ENCODE measurements around the gene C19orf25. TPM values are rescaled to one million over a fixed set of nuclear protein-coding genes. Genes with fewer than 3 reads are reported as not detected.
A peak's percentile ranks its signal among the peaks of the same experiment; 100 is the strongest.

C19orf25 gene
- total RNA-seq, 3 donors from 2014 or later, result 31.0 to 32.1 (median 32.0) TPM

- Mint-ChIP-seq H3K27me3 (ENCODE audit: low read depth) (peaks cover 2% of the 10 kb centered on the region), H3K9me3 (no peaks in the 10 kb centered on the region), H3K36me3 (ENCODE audit: insufficient read depth) (no peaks in the 10 kb centered on the region), H3K4me3 (no peak overlapping the region), H3K4me1 (ENCODE audit: low read depth) (peaks cover 8% of the 10 kb centered on the region)
- DNase-seq, result no peak
- ATAC-seq, result no peak
Observed at GRCh38 chr19:1495051-1495798, 16.2 kb upstream of the C19orf25 start.

- ATAC-seq (no peak), DNase-seq (no peak)
- Mint-ChIP-seq H3K4me3 (no peak overlapping the region), H3K36me3 (ENCODE audit: insufficient read depth) (no peaks in the 10 kb centered on the region), H3K9me3 (no peaks in the 10 kb centered on the region), H3K4me1 (ENCODE audit: low read depth) (peaks cover 12% of the 10 kb centered on the region), H3K27me3 (ENCODE audit: low read depth) (peaks cover 2% of the 10 kb centered on the region)
Observed at GRCh38 chr19:1494115-1494815, 15.2 kb upstream of the C19orf25 start.

- Mint-ChIP-seq H3K27me3 (ENCODE audit: low read depth) (peaks cover 2% of the 10 kb centered on the region), H3K4me3 (peak overlapping the region; percentile 64), H3K9me3 (no peaks in the 10 kb centered on the region), H3K36me3 (ENCODE audit: insufficient read depth) (no peaks in the 10 kb centered on the region), H3K4me1 (ENCODE audit: low read depth) (peaks cover 12% of the 10 kb centered on the region)
- ATAC-seq (no peak), DNase-seq (no peak)
Observed at GRCh38 chr19:1492474-1493006, 13.5 kb upstream of the C19orf25 start.

- DNase-seq, result no peak
- ATAC-seq, result no peak
- peak overlapping the region; percentile 64 for H3K4me3 Mint-ChIP-seq
- peaks cover 12% of the 10 kb centered on the region for H3K4me1 Mint-ChIP-seq (ENCODE audit: low read depth)
- H3K36me3 Mint-ChIP-seq (ENCODE audit: insufficient read depth), result no peaks in the 10 kb centered on the region
- H3K27me3 Mint-ChIP-seq (ENCODE audit: low read depth), result no peaks in the 10 kb centered on the region
- no peaks in the 10 kb centered on the region for H3K9me3 Mint-ChIP-seq
Observed at GRCh38 chr19:1491849-1492170, 12.8 kb upstream of the C19orf25 start.

GRCh38 chr19:1491114-1491848 lies 12.3 kb upstream of the C19orf25 start, which contains the start of gene REEP6:
Gene REEP6 (plus strand): TSS chr19:1491181. CDS start chr19:1491270, 89 bp downstream.
- ATAC-seq (no peak), DNase-seq (no peak)
- no peaks in the 10 kb centered on the region for H3K36me3 Mint-ChIP-seq (ENCODE audit: insufficient read depth)
- no peaks in the 10 kb centered on the region for H3K27me3 Mint-ChIP-seq (ENCODE audit: low read depth)
- H3K4me1 Mint-ChIP-seq (ENCODE audit: low read depth), result peaks cover 12% of the 10 kb centered on the region
- H3K9me3 Mint-ChIP-seq, result no peaks in the 10 kb centered on the region
- H3K4me3 Mint-ChIP-seq, result peak within 1 kb of the TSS; percentile 84

GRCh38 chr19:1490311-1491113 lies 11.5 kb upstream of the C19orf25 start, which contains the start of gene PCSK4:
Gene PCSK4 (minus strand): TSS chr19:1490350. CDS start chr19:1490346, 4 bp downstream.
- Mint-ChIP-seq H3K27me3 (ENCODE audit: low read depth) (no peaks in the 10 kb centered on the region), H3K4me1 (ENCODE audit: low read depth) (peaks cover 12% of the 10 kb centered on the region)

GRCh38 chr19:1489463-1490310 lies 10.7 kb upstream of the C19orf25 start:
- Mint-ChIP-seq H3K4me1 (ENCODE audit: low read depth) (peaks cover 12% of the 10 kb centered on the region), H3K36me3 (ENCODE audit: insufficient read depth) (no peaks in the 10 kb centered on the region), H3K9me3 (no peaks in the 10 kb centered on the region), H3K27me3 (ENCODE audit: low read depth) (no peaks in the 10 kb centered on the region), H3K4me3 (peak overlapping the region; percentile 37)
- no peak for DNase-seq
- ATAC-seq, result no peak

More at GRCh38 chr19:1490311-1491113, 11.5 kb upstream of the C19orf25 start, which contains the start of gene PCSK4:
- H3K36me3 Mint-ChIP-seq (ENCODE audit: insufficient read depth), result no peaks in the 10 kb centered on the region
- peak; percentile 90 to 91 for ATAC-seq
- H3K9me3 Mint-ChIP-seq, result no peaks in the 10 kb centered on the region
- peak within 1 kb of the TSS; percentile 84 for H3K4me3 Mint-ChIP-seq
- peak; percentile 98 for DNase-seq

GRCh38 chr19:1488282-1488601 lies 9.2 kb upstream of the C19orf25 start:
- H3K4me3 Mint-ChIP-seq, result no peak overlapping the region
- H3K9me3 Mint-ChIP-seq, result no peaks in the 10 kb centered on the region
- H3K36me3 Mint-ChIP-seq (ENCODE audit: insufficient read depth), result no peaks in the 10 kb centered on the region
- no peaks in the 10 kb centered on the region for H3K27me3 Mint-ChIP-seq (ENCODE audit: low read depth)
- H3K4me1 Mint-ChIP-seq (ENCODE audit: low read depth), result peaks cover 12% of the 10 kb centered on the region
- DNase-seq, result no peak
- ATAC-seq, result no peak

GRCh38 chr19:1487576-1488281 lies 8.7 kb upstream of the C19orf25 start:
- no peak overlapping the region for H3K4me3 Mint-ChIP-seq
- H3K36me3 Mint-ChIP-seq (ENCODE audit: insufficient read depth), result no peaks in the 10 kb centered on the region
- no peaks in the 10 kb centered on the region for H3K9me3 Mint-ChIP-seq
- ATAC-seq (no peak), DNase-seq (no peak)
- H3K4me1 Mint-ChIP-seq (ENCODE audit: low read depth), result peaks cover 12% of the 10 kb centered on the region
- H3K27me3 Mint-ChIP-seq (ENCODE audit: low read depth), result no peaks in the 10 kb centered on the region

GRCh38 chr19:1486720-1487575 lies 7.9 kb upstream of the C19orf25 start:
- Mint-ChIP-seq H3K4me3 (no peak overlapping the region), H3K9me3 (no peaks in the 10 kb centered on the region), H3K27me3 (ENCODE audit: low read depth) (no peaks in the 10 kb centered on the region), H3K36me3 (ENCODE audit: insufficient read depth) (no peaks in the 10 kb centered on the region), H3K4me1 (ENCODE audit: low read depth) (peaks cover 11% of the 10 kb centered on the region)
- DNase-seq (no peak), ATAC-seq (no peak)

- Mint-ChIP-seq H3K4me3 (no peak overlapping the region), H3K36me3 (ENCODE audit: insufficient read depth) (no peaks in the 10 kb centered on the region), H3K4me1 (ENCODE audit: low read depth) (peaks cover 5% of the 10 kb centered on the region), H3K9me3 (no peaks in the 10 kb centered on the region), H3K27me3 (ENCODE audit: low read depth) (no peaks in the 10 kb centered on the region)
- DNase-seq (no peak), ATAC-seq (no peak)
Observed at GRCh38 chr19:1483979-1484428, 5.0 kb upstream of the C19orf25 start.

All from activated T-cell treated with anti-CD3 and anti-CD28 coated beads, Interleukin-2, amount 50 U/mL, for 4 hours (primary cell).